Measurements from ENCODE around the gene TMEM86B. TPM values are rescaled to one million over a fixed set of nuclear protein-coding genes. Genes with fewer than 3 reads are reported as not detected.

The TMEM86B gene
- total RNA-seq, 6 experiments from 2014 or later = 8.8 to 22.2 (median 14.0) TPM

- WGBS (ENCODE audit: insufficient coverage, low coverage, low lambda C conversion rate, missing lambda C conversion rate) = 90% methylated on average over 2 of the region's 9 CpGs
- Histone ChIP-seq H3K9me3 (no peaks in the 10 kb centered on the region), H3K36me3 (peaks cover 0 to 29% (median 6%) of the 10 kb centered on the region in 4 donors), H3K4me3 (no peak overlapping the region), H3K27ac (no peak overlapping the region), H3K27me3 (no peaks in the 10 kb centered on the region), H3K4me1 (no peaks in the 10 kb centered on the region)
- intact Hi-C loops (cut with DNase I) = no loop called here
- DNase-seq = no peak
- ATAC-seq = no peak
- no peak for TF ChIP-seq POLR2A (IDR thresholded peaks at IDR 0.05)
- TF ChIP-seq, protein P1, sequence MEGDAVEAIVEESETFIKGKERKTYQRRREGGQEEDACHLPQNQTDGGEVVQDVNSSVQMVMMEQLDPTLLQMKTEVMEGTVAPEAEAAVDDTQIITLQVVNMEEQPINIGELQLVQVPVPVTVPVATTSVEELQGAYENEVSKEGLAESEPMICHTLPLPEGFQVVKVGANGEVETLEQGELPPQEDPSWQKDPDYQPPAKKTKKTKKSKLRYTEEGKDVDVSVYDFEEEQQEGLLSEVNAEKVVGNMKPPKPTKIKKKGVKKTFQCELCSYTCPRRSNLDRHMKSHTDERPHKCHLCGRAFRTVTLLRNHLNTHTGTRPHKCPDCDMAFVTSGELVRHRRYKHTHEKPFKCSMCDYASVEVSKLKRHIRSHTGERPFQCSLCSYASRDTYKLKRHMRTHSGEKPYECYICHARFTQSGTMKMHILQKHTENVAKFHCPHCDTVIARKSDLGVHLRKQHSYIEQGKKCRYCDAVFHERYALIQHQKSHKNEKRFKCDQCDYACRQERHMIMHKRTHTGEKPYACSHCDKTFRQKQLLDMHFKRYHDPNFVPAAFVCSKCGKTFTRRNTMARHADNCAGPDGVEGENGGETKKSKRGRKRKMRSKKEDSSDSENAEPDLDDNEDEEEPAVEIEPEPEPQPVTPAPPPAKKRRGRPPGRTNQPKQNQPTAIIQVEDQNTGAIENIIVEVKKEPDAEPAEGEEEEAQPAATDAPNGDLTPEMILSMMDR (IDR thresholded peaks at IDR 0.05) = no peak
Measured at GRCh38 chr19:55248704-55249103, 20.1 kb upstream of the TMEM86B start.

GRCh38 chr19:55248166-55248675 is 19.7 kb upstream of the TMEM86B start:
- 80% methylated on average over 2 of the region's 10 CpGs for WGBS (ENCODE audit: insufficient coverage, low coverage, low lambda C conversion rate, missing lambda C conversion rate)
- no peak for DNase-seq
- no peak for TF ChIP-seq POLR2A (IDR thresholded peaks at IDR 0.05)
- H3K4me1 ChIP-seq = no peaks in the 10 kb centered on the region
- H3K27ac ChIP-seq = no peak overlapping the region
- no peaks in the 10 kb centered on the region for H3K9me3 ChIP-seq
- no peak overlapping the region for H3K4me3 ChIP-seq
- peaks cover 0 to 33% (median 9%) of the 10 kb centered on the region in 4 donors for H3K36me3 ChIP-seq
- intact Hi-C loops (cut with DNase I) = no loop called here
- ATAC-seq = no peak
- H3K27me3 ChIP-seq = no peaks in the 10 kb centered on the region

GRCh38 chr19:55247621-55248099 is 19.1 kb upstream of the TMEM86B start:
- peak in 1 of 4 donors; percentile 22 for ATAC-seq
- no peaks in the 10 kb centered on the region for H3K9me3 ChIP-seq
- intact Hi-C loops (cut with DNase I) = no loop called here
- 37% methylated on average over 5 of the region's 10 CpGs for WGBS (ENCODE audit: insufficient coverage, low coverage, low lambda C conversion rate, missing lambda C conversion rate)
- H3K27ac ChIP-seq = no peak overlapping the region
- TF ChIP-seq, protein P1 (IDR thresholded peaks at IDR 0.05) = no peak
- no peak for TF ChIP-seq POLR2A (IDR thresholded peaks at IDR 0.05)
- no peak for DNase-seq
- no peaks in the 10 kb centered on the region for H3K27me3 ChIP-seq
- H3K36me3 ChIP-seq = peaks cover 0 to 35% (median 11%) of the 10 kb centered on the region in 4 donors
- no peak overlapping the region for H3K4me3 ChIP-seq
- H3K4me1 ChIP-seq = no peaks in the 10 kb centered on the region

- DNase-seq (no peak), ATAC-seq (no peak)
- Histone ChIP-seq H3K4me1 (no peaks in the 10 kb centered on the region), H3K27me3 (no peaks in the 10 kb centered on the region), H3K4me3 (no peak overlapping the region), H3K36me3 (peaks cover 0 to 44% (median 15%) of the 10 kb centered on the region in 4 donors), H3K27ac (no peak overlapping the region), H3K9me3 (no peaks in the 10 kb centered on the region)
- TF ChIP-seq, protein P1 (IDR thresholded peaks at IDR 0.05) = no peak
- TF ChIP-seq POLR2A (IDR thresholded peaks at IDR 0.05) = no peak
- intact Hi-C loops (cut with DNase I) = no loop called here
- WGBS (ENCODE audit: insufficient coverage, low coverage, low lambda C conversion rate, missing lambda C conversion rate) = 91% methylated on average over 9 of the region's 40 CpGs
Measured at GRCh38 chr19:55246462-55247451, 18.2 kb upstream of the TMEM86B start.

All from right lobe of liver (tissue), 6 donors.